Ishikawa (cell line): ENCODE data around the gene AP4E1.

ENCODE experiments used
- EP300 ChIP-seq: IDR thresholded peaks from 2 replicates; pipeline ENCODE4 v1.6.1; 2012; ENCODE audit warnings: borderline replicate concordance
- RAD21 ChIP-seq: IDR thresholded peaks from 2 replicates; pipeline ENCODE4 v1.6.1; 2012; ENCODE audit warnings: low read depth
- REST ChIP-seq: IDR thresholded peaks from 2 replicates; pipeline ENCODE4 v1.6.1; 2012; ENCODE audit warnings: low read depth, mild to moderate bottlenecking
- TAF1 ChIP-seq: IDR thresholded peaks from 2 replicates; pipeline ENCODE4 v1.6.1; 2012; ENCODE audit warnings: low read depth, mild to moderate bottlenecking

GRCh38 chr15:51007131-51007666 is 98.7 kb downstream of the AP4E1 start:
- TF ChIP-seq TAF1: no peak
- TF ChIP-seq EP300: no peak
- TF ChIP-seq RAD21: no peak
- TF ChIP-seq REST: no peak
